ENCODE measurements around the gene NLN.

GRCh38 chr5:65796269-65796668, 74.3 kb downstream of the NLN start:
- TF ChIP-seq CTCF (IDR thresholded peaks at IDR 0.05), result no peak
- TF ChIP-seq EP300 (IDR thresholded peaks at IDR 0.05), result no peak
- TF ChIP-seq POLR2A (IDR thresholded peaks at IDR 0.05), result no peak
